ENCODE results near the gene OSMR. TPM values are rescaled to one million over a fixed set of nuclear protein-coding genes. Genes with fewer than 3 reads are reported as not detected.

OSMR gene
- total and polyA plus RNA-seq, 2 donors (not counting 3 experiments of a cell fraction or from before 2014, with no cell fraction given) = 6.1 to 19.7 TPM

GRCh38 chr5:38891563-38891962 is 45.8 kb downstream of the OSMR start:
- Histone ChIP-seq H3K9me1 (replicated peaks; ENCODE audit: control insufficient read depth, extremely low read depth, insufficient read depth, low read length) (no peaks in the 10 kb centered on the region), H3K4me1 (ENCODE audit: control insufficient read depth, extremely low read depth, insufficient read depth, low read length) (no peaks in the 10 kb centered on the region), H3K36me3 (ENCODE audit: control insufficient read depth in 2 of 2, extremely low read depth in 1 of 2, insufficient read depth in 2 of 2, low read length in 2 of 2) (no peaks in the 10 kb centered on the region), H2AFZ (ENCODE audit: low read depth, low read length) (no peak overlapping the region), H3K79me2 (ENCODE audit: control insufficient read depth, insufficient read depth, low read length) (no peaks in the 10 kb centered on the region), H3K4me2 (ENCODE audit: insufficient read depth, low read length) (no peak overlapping the region), H4K20me1 (replicated peaks; ENCODE audit: control insufficient read depth, extremely low read depth, insufficient read depth, low read length) (no peaks in the 10 kb centered on the region), H3K9me3 (replicated peaks; ENCODE audit: control insufficient read depth, insufficient read depth, low read length) (no peaks in the 10 kb centered on the region), H3K27me3 (ENCODE audit: control insufficient read depth in 2 of 2, insufficient read depth in 2 of 2, low read length in 2 of 2) (no peaks in the 10 kb centered on the region), H3K4me3 (replicated peaks in 1 of 3; ENCODE audit: insufficient read depth in 1 of 3, low read depth in 1 of 3, low read length in 3 of 3) (no peak overlapping the region), H3K27ac (ENCODE audit: insufficient read depth, low read depth, low read length) (no peak overlapping the region), H3K9ac (replicated peaks; ENCODE audit: extremely low read depth, insufficient read depth, low read length) (no peak overlapping the region)
- no peak for TF ChIP-seq MAX (IDR thresholded peaks at IDR 0.05; ENCODE audit: insufficient read depth, insufficient read length)
- TF ChIP-seq GATA2 (IDR thresholded peaks at IDR 0.05; ENCODE audit: insufficient read depth, insufficient read length, low read depth, low read length) = no peak
- no peak for TF ChIP-seq FOS (IDR thresholded peaks at IDR 0.05; ENCODE audit: borderline replicate concordance, insufficient read depth, low read length)
- no peak for TF ChIP-seq MYC (IDR thresholded peaks at IDR 0.05; ENCODE audit: low read depth, low read length)
- TF ChIP-seq CTCF (IDR thresholded peaks at IDR 0.05; ENCODE audit: extremely low read depth in 1 of 2, insufficient read depth in 1 of 2, low read depth in 1 of 2, low read length in 2 of 2) = no peak
- TF ChIP-seq POLR2AphosphoS5 (IDR thresholded peaks at IDR 0.05; ENCODE audit: insufficient read depth, low read depth, low read length) = no peak
- no peak for TF ChIP-seq EZH2 (IDR thresholded peaks at IDR 0.05; ENCODE audit: borderline replicate concordance, low read depth, low read length, severe bottlenecking)
- DNase-seq (ENCODE audit: low read depth, low spot score) = no peak
- POLR2A ChIA-PET = no interaction called here
- CTCF ChIA-PET = no interaction called here
- no peak for FAIRE-seq
- no TSS peak for BruUV-seq (replicated peaks)
- intact Hi-C loops (cut with micrococcal nuclease) = no loop called here
- dilution Hi-C loops (cut with MboI; ENCODE audit: extremely low pct_ligation_motif_present, low sequenced_read_pairs) = no loop called here
